WERI-Rb-1 (cell line): ENCODE data around the gene NLGN1.

Experiments used
- DNase-seq: peaks from one replicate; pipeline ENCODE4 v3.0.0-alpha.2; 2020
- H3K27ac ChIP-seq: fragments of 250-450 bp; sonication (Bioruptor Pico); 2 replicates; pipeline ENCODE4 v1.5.1; 2020; ENCODE audit warnings: mild to moderate bottlenecking, moderate library complexity
- H3K27me3 ChIP-seq: fragments of 250-450 bp; sonication (Bioruptor Pico); 2 replicates; pipeline ENCODE4 v1.5.1; 2021; ENCODE audit warnings: mild to moderate bottlenecking, low read depth, moderate library complexity; ENCODE audit not compliant: insufficient read depth, severe bottlenecking
- H3K36me3 ChIP-seq: fragments of 250-450 bp; sonication (Bioruptor Pico); 2 replicates; pipeline ENCODE4 v1.5.1; 2020; ENCODE audit warnings: mild to moderate bottlenecking, moderate library complexity
- H3K4me3 ChIP-seq: 2 replicates; pipeline ENCODE4 v1.5.1; 2011; ENCODE audit warnings: low read depth, mild to moderate bottlenecking, control low read depth, low read length
- H3K9me3 ChIP-seq: fragments of 250-450 bp; sonication (Bioruptor Pico); 2 replicates; pipeline ENCODE4 v1.5.1; 2021; ENCODE audit warnings: mild to moderate bottlenecking, moderate library complexity; ENCODE audit not compliant: severe bottlenecking
- CTCF ChIP-seq: IDR thresholded peaks from 2 replicates; pipeline ENCODE4 v1.5.1; 2011; ENCODE audit warnings: low read depth, mild to moderate bottlenecking, control low read depth, inconsistent platforms, low read length

Gene NLGN1

GRCh38 chr3:174083706-174084105 is 686.2 kb downstream of the NLGN1 start:
- Histone ChIP-seq H3K4me3 (no peak overlapping the region), H3K36me3 (no peaks in the 10 kb centered on the region), H3K27me3 (no peaks in the 10 kb centered on the region), H3K9me3 (no peaks in the 10 kb centered on the region), H3K27ac (no peak overlapping the region)
- DNase-seq, result no peak
- TF ChIP-seq CTCF, result no peak

GRCh38 chr3:174089592-174089991 is 692.0 kb downstream of the NLGN1 start:
- no peak for DNase-seq
- Histone ChIP-seq H3K9me3 (no peaks in the 10 kb centered on the region), H3K4me3 (no peak overlapping the region), H3K27me3 (no peaks in the 10 kb centered on the region), H3K27ac (no peak overlapping the region), H3K36me3 (no peaks in the 10 kb centered on the region)
- no peak for TF ChIP-seq CTCF

GRCh38 chr3:174094669-174095068 is 697.1 kb downstream of the NLGN1 start:
- Histone ChIP-seq H3K36me3 (no peaks in the 10 kb centered on the region), H3K9me3 (no peaks in the 10 kb centered on the region), H3K4me3 (no peak overlapping the region), H3K27me3 (no peaks in the 10 kb centered on the region), H3K27ac (no peak overlapping the region)
- DNase-seq, result no peak
- TF ChIP-seq CTCF, result no peak

- H3K27ac ChIP-seq, result no peak overlapping the region
- no peaks in the 10 kb centered on the region for H3K9me3 ChIP-seq
- no peak overlapping the region for H3K4me3 ChIP-seq
- no peaks in the 10 kb centered on the region for H3K36me3 ChIP-seq
- no peaks in the 10 kb centered on the region for H3K27me3 ChIP-seq
- peak; percentile 6 for DNase-seq
- TF ChIP-seq CTCF, result no peak
Observed at GRCh38 chr3:174097686-174098085, 700.1 kb downstream of the NLGN1 start.

GRCh38 chr3:174098746-174099145 is 701.2 kb downstream of the NLGN1 start:
- no peaks in the 10 kb centered on the region for H3K36me3 ChIP-seq
- H3K27ac ChIP-seq, result no peak overlapping the region
- no peak for DNase-seq
- H3K27me3 ChIP-seq, result no peaks in the 10 kb centered on the region
- H3K4me3 ChIP-seq, result no peak overlapping the region
- no peak for TF ChIP-seq CTCF
- no peaks in the 10 kb centered on the region for H3K9me3 ChIP-seq

GRCh38 chr3:174099724-174100123 is 702.2 kb downstream of the NLGN1 start:
- Histone ChIP-seq H3K9me3 (no peaks in the 10 kb centered on the region), H3K27me3 (no peaks in the 10 kb centered on the region), H3K4me3 (no peak overlapping the region), H3K27ac (no peak overlapping the region), H3K36me3 (no peaks in the 10 kb centered on the region)
- DNase-seq, result no peak
- TF ChIP-seq CTCF, result no peak
